Esophagus squamous epithelium (tissue), 4 donors: ENCODE measurements around the gene SLC6A7.

Experiments
- POLR2A ChIP-seq, 4 donors: fragments of 450-650 bp; IDR thresholded peaks; one replicate each; pipeline ENCODE4 v1.6.1; 2017; ENCODE audit warnings: antibody characterized with exemption in 4 of 4, mild to moderate bottlenecking in 4 of 4, moderate library complexity in 3 of 4
- TF ChIP-seq, protein P1 (sequence below), 6 experiments: fragments of 450-650 bp in 4 of 6; fragments of 200-600 bp in 2 of 6; sonication (generic) in 2 of 6; IDR thresholded peaks; one replicate each; pipeline ENCODE4 v1.5.1; 2016 to 2019; ENCODE audit warnings: antibody characterized with exemption in 6 of 6, mild to moderate bottlenecking in 4 of 6, moderate library complexity in 4 of 6

DNA sequence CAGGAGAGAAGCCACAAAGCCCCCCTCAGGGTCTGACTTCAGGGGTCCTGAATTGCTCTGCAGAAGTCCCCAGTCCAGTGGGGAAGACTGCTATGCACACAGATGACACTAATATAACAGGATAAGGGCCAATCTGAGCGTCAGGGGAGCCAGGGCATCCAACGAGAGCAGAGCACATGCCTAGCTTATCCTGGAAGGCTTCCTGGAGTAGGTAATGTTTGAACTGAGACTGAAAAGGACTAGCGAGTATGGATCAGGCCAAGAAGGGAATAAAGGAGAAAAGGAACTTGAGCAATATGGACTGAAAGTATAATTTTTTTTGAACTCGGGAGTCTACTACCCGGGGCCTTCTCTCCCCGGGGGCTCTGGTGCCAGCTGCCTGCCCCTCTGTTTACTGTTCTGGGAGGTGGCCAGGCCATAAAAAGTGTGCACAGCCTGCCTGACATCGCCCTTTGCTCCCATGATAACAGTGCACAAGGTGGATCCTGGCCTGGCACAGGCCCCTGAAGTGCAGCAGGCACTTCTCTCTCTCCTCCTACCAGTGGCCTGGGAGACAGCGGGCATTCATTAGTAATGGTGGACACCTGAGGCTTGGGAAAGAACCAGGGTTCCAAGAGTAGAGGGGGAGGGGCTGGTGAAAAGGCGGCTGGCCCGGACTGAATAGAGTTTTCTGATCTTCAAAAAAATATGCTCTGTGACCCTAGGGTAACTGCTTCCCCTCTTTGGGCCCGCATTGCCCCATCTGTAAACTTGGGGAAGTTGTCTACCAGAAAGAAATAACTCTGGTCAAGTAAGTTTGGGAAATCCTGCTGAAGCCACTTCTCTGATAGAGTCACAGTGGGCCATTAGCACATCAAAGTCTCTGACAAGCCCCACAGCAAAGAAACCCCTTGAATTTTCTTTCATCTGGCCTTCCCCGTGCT is 4.6 kb upstream of the SLC6A7 start:
- TF ChIP-seq, protein P1, sequence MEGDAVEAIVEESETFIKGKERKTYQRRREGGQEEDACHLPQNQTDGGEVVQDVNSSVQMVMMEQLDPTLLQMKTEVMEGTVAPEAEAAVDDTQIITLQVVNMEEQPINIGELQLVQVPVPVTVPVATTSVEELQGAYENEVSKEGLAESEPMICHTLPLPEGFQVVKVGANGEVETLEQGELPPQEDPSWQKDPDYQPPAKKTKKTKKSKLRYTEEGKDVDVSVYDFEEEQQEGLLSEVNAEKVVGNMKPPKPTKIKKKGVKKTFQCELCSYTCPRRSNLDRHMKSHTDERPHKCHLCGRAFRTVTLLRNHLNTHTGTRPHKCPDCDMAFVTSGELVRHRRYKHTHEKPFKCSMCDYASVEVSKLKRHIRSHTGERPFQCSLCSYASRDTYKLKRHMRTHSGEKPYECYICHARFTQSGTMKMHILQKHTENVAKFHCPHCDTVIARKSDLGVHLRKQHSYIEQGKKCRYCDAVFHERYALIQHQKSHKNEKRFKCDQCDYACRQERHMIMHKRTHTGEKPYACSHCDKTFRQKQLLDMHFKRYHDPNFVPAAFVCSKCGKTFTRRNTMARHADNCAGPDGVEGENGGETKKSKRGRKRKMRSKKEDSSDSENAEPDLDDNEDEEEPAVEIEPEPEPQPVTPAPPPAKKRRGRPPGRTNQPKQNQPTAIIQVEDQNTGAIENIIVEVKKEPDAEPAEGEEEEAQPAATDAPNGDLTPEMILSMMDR (IDR thresholded peaks at IDR 0.05) = no peak
- TF ChIP-seq POLR2A (IDR thresholded peaks at IDR 0.05) = no peak
